B cell (primary cell): ENCODE measurements around the gene WFDC8.

Source experiments
- CTCF ChIP-seq: fragments of 200-600 bp; IDR thresholded peaks from one replicate; pipeline ENCODE4 v1.8.0; 2022; ENCODE audit warnings: antibody characterized with exemption, mild to moderate bottlenecking
- EZH2 ChIP-seq: IDR thresholded peaks from 2 replicates; pipeline ENCODE4 v1.6.1; 2012; ENCODE audit warnings: borderline replicate concordance, low read depth, mild to moderate bottlenecking, moderate library complexity, low read length; ENCODE audit not compliant: insufficient read depth, poor library complexity, severe bottlenecking

GRCh38 chr20:45589725-45590124 lies 10.6 kb upstream of the WFDC8 start:
- no peak for TF ChIP-seq CTCF
- TF ChIP-seq EZH2 = no peak
